NCI-H446 treated with DMSO at 0.1 percent for 48 hours (cell line): ENCODE results near the gene PRPF18.
"Not testable (repeated sequence)": the region's sequence is repeated elsewhere in the genome, so short reads cannot be mapped to it uniquely, and the experiment has no call there.

Experiments used
- DNase-seq: peaks from one replicate; lab custom pipeline; 2025; lab: John Stamatoyannopoulos, UW

Gene PRPF18

GRCh38 chr10:13586676-13587355 is at the start of gene PRPF18:
Gene PRPF18 (plus strand): TSS chr10:13586965. CDS start chr10:13587087, 122 bp downstream.
- DNase-seq, result peak; percentile 87

- not testable (repeated sequence) for DNase-seq
These were observed 48.8 kb upstream of the PRPF18 start for GRCh38 chr10:13537985-13538384.

GRCh38 chr10:13542533-13542932 is 44.2 kb upstream of the PRPF18 start:
- no peak for DNase-seq

- DNase-seq, result no peak
These were observed 36.0 kb upstream of the PRPF18 start for GRCh38 chr10:13550802-13551201.

- peak; percentile 38 for DNase-seq
These were observed 30.8 kb upstream of the PRPF18 start for GRCh38 chr10:13555884-13556510.

GRCh38 chr10:13559124-13559700 is 27.6 kb upstream of the PRPF18 start:
- DNase-seq, result no peak

- DNase-seq, result peak; percentile 88
These were observed 26.2 kb upstream of the PRPF18 start for GRCh38 chr10:13560597-13560996.

- DNase-seq, result no peak
These were observed 23.0 kb upstream of the PRPF18 start for GRCh38 chr10:13563481-13564445.

- no peak for DNase-seq
These were observed 22.2 kb upstream of the PRPF18 start for GRCh38 chr10:13564576-13564975.

GRCh38 chr10:13567030-13567429 is 19.7 kb upstream of the PRPF18 start:
- no peak for DNase-seq

GRCh38 chr10:13571541-13571940 is 15.2 kb upstream of the PRPF18 start:
- DNase-seq, result no peak

- DNase-seq, result no peak
These were observed 12.8 kb upstream of the PRPF18 start for GRCh38 chr10:13573960-13574359.

- DNase-seq, result no peak
These were observed 1.5 kb upstream of the PRPF18 start for GRCh38 chr10:13585195-13585751.

- no peak for DNase-seq
These were observed 822 bp upstream of the PRPF18 start for GRCh38 chr10:13585943-13586342.

GRCh38 chr10:13587391-13587790 is 626 bp downstream of the PRPF18 start:
- no peak for DNase-seq

- DNase-seq, result no peak
These were observed 2.6 kb downstream of the PRPF18 start for GRCh38 chr10:13589316-13589715.

GRCh38 chr10:13590886-13591285 is 4.1 kb downstream of the PRPF18 start:
- no peak for DNase-seq

GRCh38 chr10:13592306-13592705 is 5.5 kb downstream of the PRPF18 start:
- no peak for DNase-seq

GRCh38 chr10:13593535-13593934 is 6.8 kb downstream of the PRPF18 start:
- no peak for DNase-seq

- no peak for DNase-seq
These were observed 7.9 kb downstream of the PRPF18 start for GRCh38 chr10:13594641-13595040.

GRCh38 chr10:13597909-13598308 is 11.1 kb downstream of the PRPF18 start:
- DNase-seq, result no peak
